Muscle of back (tissue), 11 donors: Measurements from ENCODE around the gene SERPINE2. TPM values are rescaled to one million over a fixed set of nuclear protein-coding genes. Genes with fewer than 3 reads are reported as not detected.
A peak's percentile ranks its signal among the peaks of the same experiment; 100 is the strongest.
"Not testable (repeated sequence)": the region's sequence is repeated elsewhere in the genome, so short reads cannot be mapped to it uniquely, and the experiment has no call there.

ENCODE experiments used
- DNase-seq, 3 donors: peaks; one replicate each; pipeline versions ENCODE4 v3.0.0 to v3.0.0-alpha.2; 2013
- polyA plus RNA-seq, 10 donors: library from polyadenylated mRNA; unstranded; fragments of 120-200 nt; gene quantifications; one replicate each; pipeline ENCODE4 v1.2.1, GENCODE V29; 2013; ENCODE audit not compliant: insufficient read length in 10 of 10

Gene SERPINE2
- polyA plus RNA-seq, 10 donors: 71.1 to 127 (median 101) TPM

DNA sequence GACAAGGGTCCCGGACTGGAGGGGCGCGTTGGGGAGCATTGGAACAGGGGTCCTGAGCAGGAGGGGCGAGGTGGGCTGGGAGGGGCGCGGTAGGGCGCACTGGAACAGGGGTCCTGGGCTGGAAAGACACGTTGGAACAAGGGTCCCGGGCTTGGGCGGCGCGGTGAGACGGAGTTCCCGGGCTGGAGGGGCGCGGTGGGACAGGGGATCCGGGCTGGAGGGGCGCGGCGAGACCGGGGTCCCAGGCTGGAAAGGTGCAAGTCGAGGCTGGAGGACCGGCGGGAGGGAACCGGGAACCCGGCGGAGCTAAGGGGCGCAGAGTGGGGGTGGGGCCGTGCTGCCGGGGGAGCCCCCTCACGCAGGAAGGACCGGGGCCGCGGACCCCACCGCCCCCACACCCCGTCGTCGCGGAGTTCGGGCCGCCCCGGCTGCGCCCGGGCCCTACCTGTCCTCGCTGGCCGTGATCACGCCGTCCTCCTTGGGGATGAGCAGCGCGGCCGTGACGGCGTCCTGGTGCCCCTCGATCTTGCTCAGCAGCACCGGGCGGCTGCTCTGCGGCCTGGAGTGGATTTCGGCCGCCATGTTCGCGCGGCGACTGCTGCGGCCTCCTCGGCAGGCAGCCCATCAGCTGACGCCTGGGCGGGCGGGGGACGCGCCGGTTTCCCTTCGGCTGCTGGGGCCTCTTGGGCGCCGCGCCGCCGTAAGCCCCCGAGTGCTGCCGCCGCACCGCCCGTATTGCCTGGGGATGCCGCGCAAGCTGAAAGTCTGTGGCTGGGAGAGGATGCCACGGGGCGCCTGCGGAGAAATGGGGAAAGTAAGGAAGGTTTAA is 94.2 kb downstream of the SERPINE2 start, which contains the start of gene WDFY1:
WDFY1 (minus strand) TSS at position 633 of the 829 bp plus-strand sequence; CDS start at position 582, 51 bp downstream.
- DNase-seq: peak; percentile 88 to 97 (median 92)

- peak in 1 of 3 donors; percentile 74 for DNase-seq
Observed at GRCh38 chr2:223944166-223944702, 94.9 kb downstream of the SERPINE2 start.

GRCh38 chr2:223943561-223944008 is 95.5 kb downstream of the SERPINE2 start:
- peak in 2 of 3 donors; percentile 51 to 61 for DNase-seq

DNA sequence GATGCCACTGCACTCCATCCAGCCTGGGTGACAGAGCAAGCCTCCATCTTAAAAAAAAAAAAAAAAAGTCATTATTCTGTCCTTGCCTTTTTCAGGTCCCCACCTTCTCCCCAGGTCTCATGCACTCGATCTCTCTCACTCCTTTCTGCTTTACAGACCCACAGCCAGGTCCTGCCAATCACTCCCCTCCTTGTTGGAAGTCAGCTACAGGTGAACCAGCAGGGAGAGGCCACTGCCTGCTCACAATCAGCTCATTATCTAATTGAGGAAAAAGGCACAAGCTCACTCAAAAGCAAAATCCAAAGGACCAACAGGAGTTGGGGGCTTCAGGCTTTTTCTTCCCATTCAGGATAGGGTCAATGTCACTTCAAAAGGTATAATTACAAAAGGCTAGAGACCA is 96.0 kb downstream of the SERPINE2 start:
- no peak for DNase-seq

GRCh38 chr2:223941579-223942277 is 97.4 kb downstream of the SERPINE2 start:
- DNase-seq: peak in 1 of 3 donors; percentile 85

GRCh38 chr2:223939438-223939837 is 99.6 kb downstream of the SERPINE2 start:
- not testable (repeated sequence) for DNase-seq

DNA sequence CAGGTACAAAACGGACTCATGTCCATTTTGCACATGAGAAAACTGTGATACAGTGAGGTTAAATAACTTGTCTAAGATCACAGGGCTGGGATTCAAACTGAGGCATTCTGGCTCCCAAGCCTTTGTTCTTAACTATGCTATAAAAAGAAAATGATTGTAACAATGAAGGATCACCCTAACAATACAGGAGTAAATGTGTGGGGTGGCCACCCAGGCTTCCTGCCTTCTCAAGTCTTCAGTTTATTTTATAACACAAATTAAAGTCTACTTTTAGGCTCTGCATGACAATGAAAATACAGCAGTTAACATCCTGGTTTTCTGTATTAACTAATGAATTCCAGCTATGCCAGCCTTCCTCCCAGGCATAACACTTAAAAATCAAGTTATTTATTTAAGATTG is 101.6 kb downstream of the SERPINE2 start:
- DNase-seq: no peak

GRCh38 chr2:223936862-223937326 is 102.2 kb downstream of the SERPINE2 start:
- DNase-seq: no peak

DNA sequence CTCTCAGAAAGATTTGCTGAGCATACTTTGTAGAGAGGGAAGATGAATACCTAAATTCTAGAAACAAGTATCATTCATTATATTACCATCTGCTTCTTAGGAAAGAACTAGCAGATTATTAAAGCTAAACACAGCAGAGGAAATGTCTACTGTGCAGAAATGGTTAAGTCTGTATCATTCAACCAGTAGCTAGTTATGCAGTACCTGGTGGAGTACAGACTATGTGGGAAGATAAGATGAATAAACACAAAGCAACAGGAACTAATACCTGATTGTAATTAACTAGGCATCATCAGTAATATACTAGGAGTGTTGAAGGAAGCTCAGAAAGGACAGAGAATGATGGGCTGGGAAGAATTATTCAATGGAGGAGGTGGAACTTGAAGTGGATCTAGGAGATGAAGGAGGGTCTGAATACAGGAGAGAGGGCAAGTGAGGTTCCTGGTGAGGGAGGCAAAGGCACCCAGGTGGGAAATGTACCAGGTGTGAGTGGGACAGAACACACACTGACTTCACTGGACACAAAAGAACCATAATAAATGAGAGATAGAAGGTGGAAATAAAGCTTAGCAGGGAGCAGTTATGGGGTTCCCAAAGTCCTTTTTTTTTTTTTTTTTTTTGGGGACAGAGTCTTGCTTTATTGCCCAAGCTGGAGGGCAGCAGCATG is 103.5 kb downstream of the SERPINE2 start:
- DNase-seq: no peak

- DNase-seq: no peak
Observed at GRCh38 chr2:223934870-223935269, 104.2 kb downstream of the SERPINE2 start.

DNA sequence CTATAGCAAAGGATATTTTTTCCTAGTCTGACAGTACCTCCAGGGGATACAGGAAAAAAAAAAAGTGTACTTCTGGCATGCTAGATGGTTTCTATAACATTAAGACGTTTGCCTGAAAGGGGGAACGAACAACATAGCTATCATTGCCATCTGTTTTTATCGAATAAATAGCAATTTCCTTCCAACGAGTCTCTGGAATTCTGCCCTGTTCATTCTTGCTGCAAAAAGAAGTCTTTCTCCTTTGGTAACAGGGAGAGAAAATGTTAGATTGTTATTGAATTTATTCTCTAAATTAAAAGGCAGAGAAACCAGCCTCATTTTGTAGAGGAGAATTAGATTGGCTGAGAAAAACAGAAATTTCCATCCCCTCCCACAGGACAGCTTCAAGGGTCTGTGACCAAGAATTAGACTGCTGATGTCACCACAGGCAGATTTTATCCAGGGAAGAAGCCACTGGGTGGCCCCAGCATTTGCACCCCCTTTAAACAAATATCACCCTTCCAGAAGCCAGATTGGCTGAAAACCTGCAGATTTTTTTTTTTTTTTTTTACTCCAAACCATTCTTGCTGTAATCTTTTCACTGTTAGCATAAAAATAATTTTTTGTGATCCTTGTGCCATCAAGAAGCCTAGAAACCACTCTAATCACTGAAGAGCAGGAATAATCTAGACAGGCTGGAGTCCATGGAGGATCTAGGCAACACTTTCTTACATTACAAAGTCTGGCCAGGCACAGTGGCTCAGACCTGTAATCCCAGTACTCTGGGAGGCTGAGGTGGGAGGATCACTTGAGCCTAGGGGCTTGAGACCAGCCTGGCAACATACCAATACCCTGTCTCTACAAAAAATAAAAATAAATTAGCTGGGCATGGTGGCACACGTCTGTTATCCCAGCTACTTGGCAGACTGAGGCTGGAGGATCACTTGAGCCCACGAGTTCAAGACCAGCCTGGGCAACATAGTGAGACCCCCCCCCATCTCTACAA is 106.0 kb downstream of the SERPINE2 start:
- DNase-seq: peak in 1 of 3 donors; percentile 60

GRCh38 chr2:223930103-223930976 is 108.7 kb downstream of the SERPINE2 start:
- no peak for DNase-seq

DNA sequence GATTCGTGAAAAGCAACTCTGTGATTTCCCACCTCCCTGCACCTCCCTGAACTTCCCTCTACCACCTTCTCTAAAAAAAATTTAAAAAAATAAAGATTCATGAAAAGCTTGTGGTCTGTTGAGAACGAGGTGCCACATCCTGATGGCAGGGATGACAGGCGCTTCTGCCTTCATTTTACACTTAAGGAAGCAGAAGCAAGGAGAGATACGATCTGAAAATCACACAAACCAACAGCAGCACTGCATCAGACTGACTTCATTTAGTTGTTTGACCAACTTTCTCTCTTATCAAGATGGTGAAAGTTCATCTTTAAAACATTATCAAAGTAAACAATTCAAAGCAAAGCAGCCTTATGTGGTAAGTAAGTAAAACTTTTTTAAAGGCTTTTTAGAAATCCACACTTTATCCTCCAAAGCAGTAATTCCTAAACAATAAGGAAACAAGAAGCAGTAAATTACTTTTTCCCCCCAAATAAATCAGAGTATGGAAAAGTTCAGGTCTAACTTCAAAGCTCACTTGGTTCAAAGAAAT is 109.4 kb downstream of the SERPINE2 start:
- no peak for DNase-seq

GRCh38 chr2:223928113-223929006 is 110.7 kb downstream of the SERPINE2 start:
- DNase-seq: no peak

DNA sequence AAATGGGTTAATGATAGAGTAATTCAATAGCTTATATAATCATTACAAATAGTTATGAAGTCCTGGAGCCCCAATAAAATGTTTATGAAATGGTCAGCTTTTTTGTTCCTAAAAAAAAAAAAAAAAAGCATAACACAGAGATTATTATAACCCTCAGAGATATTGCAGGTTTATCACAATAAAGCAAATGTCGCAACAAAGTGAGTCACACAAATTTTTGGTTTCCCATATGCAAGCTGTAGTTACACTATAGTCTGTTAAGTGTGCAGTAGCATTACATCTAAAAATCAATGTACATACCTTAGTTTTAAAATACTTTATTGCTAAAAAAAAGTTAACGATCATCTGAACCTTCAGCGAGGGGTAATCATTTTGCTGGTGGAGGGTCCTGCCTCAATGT is 114.0 kb downstream of the SERPINE2 start:
- DNase-seq: no peak
